GM12801 (cell line): ENCODE results near the gene ADCY4.

ENCODE experiments used
- CTCF ChIP-seq: IDR thresholded peaks from one replicate; pipeline ENCODE4 v1.5.1; 2011; ENCODE audit warnings: control low read depth; ENCODE audit not compliant: insufficient read length; ENCODE audit errors: extremely low read depth

The ADCY4 gene

GRCh38 chr14:24284501-24285035 is 50.3 kb downstream of the ADCY4 start:
- TF ChIP-seq CTCF: no peak

GRCh38 chr14:24283796-24284460 is 50.9 kb downstream of the ADCY4 start:
- no peak for TF ChIP-seq CTCF

GRCh38 chr14:24282736-24283135 is 52.1 kb downstream of the ADCY4 start:
- TF ChIP-seq CTCF: no peak

- no peak for TF ChIP-seq CTCF
Measured at GRCh38 chr14:24281636-24282035, 53.2 kb downstream of the ADCY4 start.

- no peak for TF ChIP-seq CTCF
Measured at GRCh38 chr14:24280797-24281460, 53.9 kb downstream of the ADCY4 start.

GRCh38 chr14:24279301-24280186 is 55.3 kb downstream of the ADCY4 start:
- TF ChIP-seq CTCF: no peak

GRCh38 chr14:24278424-24278823 is 56.4 kb downstream of the ADCY4 start:
- no peak for TF ChIP-seq CTCF
